SK-N-MC (cell line): ENCODE data around the gene PRXL2B.

Experiments used
- EZH2 ChIP-seq: fragments of 200-600 bp; sonication (generic); IDR thresholded peaks from one replicate; pipeline ENCODE4 v1.6.1; 2017; ENCODE audit warnings: antibody characterized with exemption
- FOXP2 ChIP-seq: optimal IDR thresholded peaks from 2 replicates; pipeline ENCODE3; 2011; ENCODE audit warnings: mild to moderate bottlenecking, moderate library complexity; ENCODE audit not compliant: insufficient read depth; ENCODE audit errors: extremely low read length, control extremely low read depth
- POLR2AphosphoS5 ChIP-seq: IDR thresholded peaks from 2 replicates; pipeline ENCODE4 v1.6.1; 2012; ENCODE audit warnings: mild to moderate bottlenecking, low read depth, low read length, borderline replicate concordance

DNA sequence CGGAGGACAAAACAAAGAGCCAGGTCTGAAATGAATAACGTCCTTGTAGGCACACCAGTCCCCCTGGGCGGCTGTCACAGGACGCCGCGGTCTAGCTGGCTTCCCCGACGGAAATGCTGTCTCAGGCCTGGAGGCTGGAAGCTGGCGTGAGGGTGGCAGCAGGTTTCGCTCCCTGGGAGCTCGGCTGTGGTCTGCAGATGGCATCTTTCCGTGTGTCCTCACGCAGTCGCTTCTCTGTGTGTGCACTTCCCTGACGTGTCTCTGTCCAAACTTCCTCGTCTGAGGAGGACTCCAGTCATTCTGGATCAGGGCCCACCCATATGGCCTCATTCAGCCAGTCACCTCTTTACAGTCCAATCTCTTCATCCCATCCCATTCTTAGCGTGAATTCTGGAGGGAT, 16.2 kb upstream of the PRXL2B start:
- no peak for TF ChIP-seq FOXP2
- TF ChIP-seq POLR2AphosphoS5 = no peak
- TF ChIP-seq EZH2 = no peak
